Measurements from ENCODE around the gene GPR157.

- TF ChIP-seq EP300 (IDR thresholded peaks at IDR 0.05) = no peak
- TF ChIP-seq POLR2A (IDR thresholded peaks at IDR 0.05) = no peak
- TF ChIP-seq CTCF (IDR thresholded peaks at IDR 0.05) = no peak
- no peak for TF ChIP-seq POLR2AphosphoS5 (IDR thresholded peaks at IDR 0.05)
Measured at GRCh38 chr1:9093091-9093490, 35.8 kb downstream of the GPR157 start.
